Peyer's patch (tissue), 4 donors: ENCODE results near the gene MARK4. TPM values are rescaled to one million over a fixed set of nuclear protein-coding genes. Genes with fewer than 3 reads are reported as not detected.
"Not testable (repeated sequence)": the region's sequence is repeated elsewhere in the genome, so short reads cannot be mapped to it uniquely, and the experiment has no call there.

Experiments used
- DNase-seq, 3 donors: peaks; one replicate each; pipeline ENCODE4 v3.0.0-alpha.2; 2017 to 2019
- H3K27ac ChIP-seq, 4 donors: fragments of 200-600 bp; sonication (generic); one replicate each; pipeline ENCODE4 v1.5.1; 2016 to 2019
- H3K27me3 ChIP-seq, 2 donors: fragments of 200-600 bp; sonication (generic); one replicate each; pipeline ENCODE4 v1.5.1; 2019
- H3K36me3 ChIP-seq, 3 donors: fragments of 200-600 bp; sonication (generic); one replicate each; pipeline ENCODE4 v1.5.1; 2016 to 2019
- H3K4me1 ChIP-seq, 4 donors: fragments of 200-600 bp; sonication (generic); one replicate each; pipeline ENCODE4 v1.5.1; 2016 to 2019
- H3K4me3 ChIP-seq, 4 donors: fragments of 200-600 bp; sonication (generic); 1 replicate in 3 of 4; 2 replicates in 1 of 4; pipeline ENCODE4 v1.5.1; 2016 to 2019; ENCODE audit warnings: mild to moderate bottlenecking in 1 of 4
- H3K9me3 ChIP-seq, 4 donors: fragments of 200-600 bp; sonication (generic); one replicate each; pipeline ENCODE4 v1.5.1; 2016 to 2019; ENCODE audit warnings: mild to moderate bottlenecking in 1 of 4
- CTCF ChIP-seq, 6 experiments: fragments of 450-650 bp in 4 of 6; fragments of 200-600 bp in 2 of 6; sonication (generic) in 1 of 6; IDR thresholded peaks; one replicate each; pipeline ENCODE4 v1.5.1; 2017 to 2019; ENCODE audit warnings: antibody characterized with exemption in 6 of 6, mild to moderate bottlenecking in 3 of 6, moderate library complexity in 1 of 6
- POLR2A ChIP-seq, 2 donors: fragments of 450-650 bp; IDR thresholded peaks; one replicate each; pipeline ENCODE4 v1.5.1; 2017; ENCODE audit warnings: antibody characterized with exemption in 2 of 2, mild to moderate bottlenecking in 2 of 2, moderate library complexity in 2 of 2
- total RNA-seq, 4 donors: library from RNA; depleted of rRNA; stranded (reverse); fragments of >200 nt; gene quantifications; one replicate each; pipeline ENCODE4 v1.1.0, GENCODE V29; 2016

The MARK4 gene
- total RNA-seq, 4 donors from 2014 or later = 8.1 to 63.5 (median 23.4) TPM

DNA sequence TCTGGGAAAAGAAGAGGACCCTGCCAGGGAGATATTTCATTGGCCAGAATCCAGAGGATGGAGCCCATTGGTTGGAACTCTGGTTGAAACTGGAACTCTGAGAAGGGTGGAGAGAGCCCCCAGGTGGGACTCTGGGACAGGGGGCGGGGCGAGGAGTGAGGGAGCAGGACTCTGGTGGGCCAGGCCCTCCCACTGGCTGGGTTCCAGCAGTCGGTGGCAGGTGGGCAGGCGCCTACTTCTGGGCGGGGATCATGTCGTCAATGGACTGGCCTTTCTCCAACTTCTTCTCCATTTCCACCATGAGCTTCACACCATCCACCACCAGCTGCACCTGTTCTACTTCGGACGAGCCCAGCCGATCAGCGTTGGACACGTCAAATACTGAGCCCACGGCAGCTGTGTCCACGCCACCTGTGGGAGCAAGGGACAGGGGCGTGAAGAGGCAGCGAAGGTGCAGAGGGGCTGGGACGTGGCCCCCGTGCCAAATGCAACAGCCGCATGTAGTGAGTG, 55.5 kb downstream of the MARK4 start:
- TF ChIP-seq CTCF (IDR thresholded peaks at IDR 0.05) (no peak), POLR2A (IDR thresholded peaks at IDR 0.05) (no peak)
- no peak for DNase-seq
- no peaks in the 10 kb centered on the region for H3K4me1 ChIP-seq
- H3K27me3 ChIP-seq = no peaks in the 10 kb centered on the region
- H3K9me3 ChIP-seq = no peaks in the 10 kb centered on the region
- no peaks in the 10 kb centered on the region for H3K36me3 ChIP-seq
- no peak overlapping the region for H3K27ac ChIP-seq
- no peak overlapping the region for H3K4me3 ChIP-seq

GRCh38 chr19:45307361-45307760, 56.3 kb downstream of the MARK4 start:
- Histone ChIP-seq H3K36me3 (no peaks in the 10 kb centered on the region), H3K9me3 (no peaks in the 10 kb centered on the region), H3K27me3 (no peaks in the 10 kb centered on the region), H3K4me3 (no peak overlapping the region), H3K4me1 (no peaks in the 10 kb centered on the region), H3K27ac (no peak overlapping the region)
- TF ChIP-seq POLR2A (IDR thresholded peaks at IDR 0.05) = no peak
- TF ChIP-seq CTCF (IDR thresholded peaks at IDR 0.05) = no peak
- DNase-seq = no peak

DNA sequence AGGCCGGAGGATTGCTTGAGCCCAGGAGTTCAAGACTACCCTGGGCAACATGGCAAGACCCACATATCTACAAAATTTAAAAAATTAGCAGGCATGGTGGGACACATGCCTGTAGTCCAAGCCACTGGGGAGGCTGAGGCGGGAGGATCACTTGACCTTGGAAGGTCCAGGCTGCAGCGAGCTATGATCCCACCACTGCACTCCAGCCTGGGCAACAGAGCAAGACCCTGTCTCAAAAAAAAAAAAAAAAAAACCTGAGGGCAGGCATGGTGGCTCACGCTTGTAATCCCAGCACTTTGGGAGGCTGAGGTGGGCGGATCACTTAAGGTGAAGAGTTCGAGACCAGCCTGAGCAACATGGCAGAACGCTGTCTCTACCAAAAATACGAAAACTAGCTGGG, 58.3 kb downstream of the MARK4 start:
- H3K4me1 ChIP-seq, H3K27ac ChIP-seq, H3K4me3 ChIP-seq, H3K36me3 ChIP-seq, DNase-seq, H3K27me3 ChIP-seq, H3K9me3 ChIP-seq: not testable (repeated sequence)

GRCh38 chr19:45311621-45312020, 60.5 kb downstream of the MARK4 start:
- no peak for TF ChIP-seq POLR2A (IDR thresholded peaks at IDR 0.05)
- TF ChIP-seq CTCF (IDR thresholded peaks at IDR 0.05) = no peak
- no peaks in the 10 kb centered on the region for H3K4me1 ChIP-seq
- no peaks in the 10 kb centered on the region for H3K36me3 ChIP-seq
- DNase-seq = no peak
- H3K27ac ChIP-seq = no peak overlapping the region
- H3K9me3 ChIP-seq = no peaks in the 10 kb centered on the region
- no peaks in the 10 kb centered on the region for H3K27me3 ChIP-seq
- no peak overlapping the region for H3K4me3 ChIP-seq

- H3K9me3 ChIP-seq, H3K4me3 ChIP-seq, DNase-seq, H3K4me1 ChIP-seq, H3K27me3 ChIP-seq, H3K36me3 ChIP-seq, H3K27ac ChIP-seq: not testable (repeated sequence)
These were observed 61.2 kb downstream of the MARK4 start for GRCh38 chr19:45312285-45312684.

GRCh38 chr19:45314708-45315245, 63.7 kb downstream of the MARK4 start:
- Histone ChIP-seq H3K27ac (no peak overlapping the region), H3K36me3 (no peaks in the 10 kb centered on the region), H3K4me1 (no peaks in the 10 kb centered on the region), H3K9me3 (no peaks in the 10 kb centered on the region), H3K27me3 (no peaks in the 10 kb centered on the region), H3K4me3 (no peak overlapping the region)
- TF ChIP-seq CTCF (IDR thresholded peaks at IDR 0.05) (no peak), POLR2A (IDR thresholded peaks at IDR 0.05) (no peak)
- DNase-seq = no peak

DNA sequence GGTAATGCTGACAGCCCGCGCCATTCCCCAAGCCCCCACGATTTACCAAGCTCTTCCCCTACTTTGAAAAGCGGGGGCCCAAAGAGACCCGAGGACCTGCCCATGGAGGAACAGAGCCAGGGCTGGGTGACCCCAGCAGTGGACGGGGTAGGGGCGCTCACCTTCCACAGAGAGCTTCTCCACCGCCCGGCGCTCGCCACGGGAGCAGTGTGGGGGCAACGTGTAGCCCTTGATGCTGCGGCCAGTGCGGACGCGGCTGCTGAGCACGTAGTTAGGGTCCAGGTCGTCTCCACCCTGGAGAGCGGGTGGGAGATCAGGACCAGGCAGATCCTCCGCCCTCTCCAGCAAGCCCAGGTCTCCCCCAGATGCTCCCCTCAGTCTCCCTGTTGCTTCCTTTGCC, 64.2 kb downstream of the MARK4 start:
- no peak for TF ChIP-seq CTCF (IDR thresholded peaks at IDR 0.05)
- TF ChIP-seq POLR2A (IDR thresholded peaks at IDR 0.05) = no peak
- H3K27me3 ChIP-seq = no peaks in the 10 kb centered on the region
- DNase-seq = no peak

More for the DNA sequence above, 64.2 kb downstream of the MARK4 start:
- Histone ChIP-seq H3K9me3 (no peaks in the 10 kb centered on the region), H3K36me3 (no peaks in the 10 kb centered on the region), H3K4me1 (no peaks in the 10 kb centered on the region), H3K27ac (no peak overlapping the region), H3K4me3 (no peak overlapping the region)
